GM18519 (cell line): Measurements from ENCODE around the gene CCDC85A.
"Not testable (repeated sequence)": the region's sequence is repeated elsewhere in the genome, so short reads cannot be mapped to it uniquely, and the experiment has no call there.

ENCODE experiments used
- ATAC-seq: cut with Tn5 transposase; IDR thresholded peaks from one replicate; pipeline ENCODE4 v1.9.1; 2021; ENCODE audit warnings: mild to moderate bottlenecking, moderate library complexity; ENCODE audit not compliant: unreplicated experiment, low FRiP score

The CCDC85A gene

DNA sequence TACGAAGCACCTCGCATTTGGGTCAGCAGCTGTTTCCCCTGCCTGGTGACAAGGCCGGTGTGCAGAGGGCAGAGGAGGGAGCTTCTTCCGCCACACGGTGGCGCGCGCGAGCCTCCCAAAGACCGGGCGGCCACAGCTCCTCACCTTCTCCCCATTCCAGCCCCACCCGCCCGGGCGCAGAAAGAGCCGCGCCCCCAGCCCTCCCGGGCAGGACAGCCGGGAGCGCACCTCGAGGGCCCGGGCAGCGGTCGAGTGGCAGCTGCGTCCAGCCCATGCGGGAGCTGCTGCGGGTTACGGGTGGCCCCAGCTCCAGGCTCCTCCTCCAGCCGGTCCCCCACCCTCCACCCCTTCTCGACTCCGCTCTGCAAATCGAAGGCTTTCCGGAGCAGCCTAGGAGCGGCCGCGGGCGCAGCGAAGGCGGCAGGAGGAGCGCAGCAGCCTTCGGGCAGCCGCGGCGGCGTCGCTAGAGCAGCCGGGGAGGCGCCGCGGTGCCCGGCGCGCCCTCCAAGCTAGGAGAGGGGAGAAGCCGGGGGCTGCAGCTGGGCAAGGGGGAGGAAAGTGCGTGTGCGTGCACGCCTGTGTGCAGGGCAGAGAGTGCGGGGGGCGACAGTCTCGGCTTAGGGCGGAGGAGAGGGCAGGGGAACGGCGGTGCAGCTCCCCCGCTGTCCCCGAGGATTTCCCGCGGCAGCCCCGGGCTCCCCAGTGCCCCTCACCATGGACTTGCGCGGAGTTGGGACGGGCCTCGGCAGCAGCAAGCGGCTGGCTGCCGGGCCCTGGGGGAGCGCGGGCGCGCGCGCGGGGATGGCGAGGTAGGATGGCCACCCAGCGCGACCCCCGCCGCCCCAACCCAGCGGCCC, at the start of gene CCDC85A:
Gene CCDC85A, plus strand, starts transcription at position 348 of the 857 bp plus-strand sequence. CDS start 635 bp downstream, outside the sequence.
- ATAC-seq: peak; percentile 90

DNA sequence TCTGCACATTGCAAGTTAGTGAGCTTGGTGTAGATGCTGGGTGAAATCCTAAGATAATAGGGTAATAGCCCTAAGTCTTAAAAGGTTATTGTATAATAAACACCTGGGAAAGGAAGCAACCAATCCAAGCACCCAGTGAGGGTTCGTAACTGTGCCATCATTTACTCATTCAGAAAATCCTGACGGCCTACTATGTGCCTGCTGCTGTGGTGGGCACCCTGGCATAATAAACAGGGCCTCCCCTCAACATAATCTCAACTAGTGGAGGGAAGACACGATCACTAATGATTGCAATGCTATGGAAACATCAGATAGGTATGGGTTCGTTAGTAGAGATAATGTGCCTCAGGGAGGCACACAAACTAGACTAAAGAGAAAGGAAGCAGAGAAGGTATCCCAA, 48.9 kb upstream of the CCDC85A start:
- no peak for ATAC-seq

DNA sequence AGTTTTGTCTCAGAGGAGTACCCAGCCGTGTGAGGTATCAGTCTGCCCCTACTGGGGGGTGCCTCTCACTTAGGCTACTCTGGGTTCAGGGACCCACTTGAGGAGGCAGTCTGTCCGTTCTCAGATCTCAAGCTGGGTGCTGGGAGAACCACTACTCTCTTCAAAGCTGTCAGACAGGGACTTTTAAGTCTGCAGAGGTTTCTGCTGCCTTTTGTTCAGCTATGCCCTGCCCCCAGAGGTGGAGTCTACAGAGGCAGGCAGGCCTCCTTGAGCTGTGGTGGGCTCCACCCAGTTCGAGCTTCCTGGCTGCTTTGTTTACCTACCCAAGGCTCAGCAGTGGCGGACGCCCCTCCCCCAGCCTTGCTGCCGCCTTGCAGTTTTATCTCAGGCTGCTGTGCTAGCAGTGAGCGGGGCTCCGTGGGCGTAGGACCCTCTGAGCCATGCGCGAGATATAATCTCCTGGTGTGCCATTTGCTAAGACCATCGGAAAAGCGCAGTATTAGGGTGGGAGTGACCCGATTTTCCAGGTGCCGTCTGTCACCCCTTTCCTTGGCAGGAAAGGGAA, 41.2 kb upstream of the CCDC85A start:
- not testable (repeated sequence) for ATAC-seq

DNA sequence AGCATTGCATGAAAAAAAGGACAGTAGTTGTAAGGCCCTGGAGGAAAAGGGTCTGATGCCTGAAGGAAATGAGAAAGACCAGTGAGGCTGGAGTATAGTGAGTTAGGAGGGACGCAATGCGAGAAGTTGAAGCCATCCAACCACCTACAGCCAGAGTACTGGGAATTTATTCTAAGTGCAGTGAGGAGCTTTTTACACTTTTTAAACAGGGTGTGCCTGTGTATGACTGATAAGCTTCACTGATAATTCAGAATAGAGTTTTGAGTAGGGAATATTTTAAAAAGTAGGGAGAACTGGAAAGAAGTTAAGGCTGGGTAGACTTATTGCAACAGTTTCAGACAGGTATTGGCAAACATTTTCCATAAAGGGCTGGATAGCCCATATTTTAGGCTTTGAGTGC, 35.9 kb upstream of the CCDC85A start:
- no peak for ATAC-seq

- ATAC-seq: peak; percentile 49
Observed at GRCh38 chr2:56148825-56149224, 35.0 kb upstream of the CCDC85A start.

DNA sequence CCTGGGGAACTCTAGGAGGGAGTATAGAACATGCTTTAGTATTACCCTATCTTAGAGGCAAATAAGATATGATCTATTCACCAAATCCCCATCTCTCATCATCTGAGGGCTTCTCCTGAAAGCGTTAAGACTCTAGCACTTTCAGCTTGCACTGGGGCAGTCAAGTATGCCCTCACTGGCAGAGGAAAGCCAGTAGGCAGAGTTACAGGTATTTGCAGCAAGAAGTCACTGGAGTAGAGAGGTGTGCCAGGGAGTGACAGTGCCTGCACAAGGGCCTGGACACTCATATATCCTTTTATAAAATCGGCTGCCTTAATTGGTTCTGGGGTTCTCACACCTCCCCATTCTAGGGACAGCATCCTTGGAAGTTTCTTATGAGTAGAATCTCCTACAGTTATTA, 31.9 kb upstream of the CCDC85A start:
- no peak for ATAC-seq

DNA sequence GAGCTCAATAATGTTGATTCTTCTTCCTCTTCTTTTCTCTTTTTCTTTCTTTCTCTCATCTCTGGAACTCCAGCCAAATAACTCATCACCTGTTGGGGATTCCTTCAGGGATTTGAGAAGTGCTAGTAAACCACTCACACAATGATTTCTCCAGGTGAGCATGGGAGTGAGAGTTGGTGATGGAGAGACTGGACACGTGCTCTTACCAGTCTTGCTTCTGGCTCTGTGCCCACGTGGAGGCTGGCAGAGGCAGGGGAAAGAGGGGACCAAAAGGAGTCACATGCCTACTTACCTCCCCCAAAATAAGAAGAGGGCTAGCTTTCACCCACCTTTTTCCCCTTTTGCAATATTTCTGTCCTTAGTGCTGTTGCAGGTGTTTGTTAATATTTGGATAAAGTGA, 28.6 kb upstream of the CCDC85A start:
- no peak for ATAC-seq

DNA sequence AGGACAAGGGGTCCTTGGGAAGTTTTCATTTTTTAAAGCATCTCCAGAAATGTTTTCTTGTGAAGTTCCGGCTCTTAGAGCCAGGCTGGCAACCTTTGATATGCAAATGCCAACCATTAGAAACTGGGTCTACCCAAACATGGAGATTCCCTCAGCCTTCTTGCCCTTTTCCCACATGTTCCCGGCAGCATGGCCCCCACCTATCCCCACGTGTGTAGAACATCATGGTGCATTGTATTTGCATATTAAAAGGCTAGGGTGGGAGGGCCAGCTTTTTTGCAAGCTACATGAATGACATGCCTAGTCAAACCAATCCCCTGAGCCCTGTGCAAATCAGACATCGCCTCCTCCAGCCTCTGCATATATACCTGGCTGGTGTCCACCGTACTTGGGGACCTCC, 23.9 kb upstream of the CCDC85A start:
- ATAC-seq: not testable (repeated sequence)

DNA sequence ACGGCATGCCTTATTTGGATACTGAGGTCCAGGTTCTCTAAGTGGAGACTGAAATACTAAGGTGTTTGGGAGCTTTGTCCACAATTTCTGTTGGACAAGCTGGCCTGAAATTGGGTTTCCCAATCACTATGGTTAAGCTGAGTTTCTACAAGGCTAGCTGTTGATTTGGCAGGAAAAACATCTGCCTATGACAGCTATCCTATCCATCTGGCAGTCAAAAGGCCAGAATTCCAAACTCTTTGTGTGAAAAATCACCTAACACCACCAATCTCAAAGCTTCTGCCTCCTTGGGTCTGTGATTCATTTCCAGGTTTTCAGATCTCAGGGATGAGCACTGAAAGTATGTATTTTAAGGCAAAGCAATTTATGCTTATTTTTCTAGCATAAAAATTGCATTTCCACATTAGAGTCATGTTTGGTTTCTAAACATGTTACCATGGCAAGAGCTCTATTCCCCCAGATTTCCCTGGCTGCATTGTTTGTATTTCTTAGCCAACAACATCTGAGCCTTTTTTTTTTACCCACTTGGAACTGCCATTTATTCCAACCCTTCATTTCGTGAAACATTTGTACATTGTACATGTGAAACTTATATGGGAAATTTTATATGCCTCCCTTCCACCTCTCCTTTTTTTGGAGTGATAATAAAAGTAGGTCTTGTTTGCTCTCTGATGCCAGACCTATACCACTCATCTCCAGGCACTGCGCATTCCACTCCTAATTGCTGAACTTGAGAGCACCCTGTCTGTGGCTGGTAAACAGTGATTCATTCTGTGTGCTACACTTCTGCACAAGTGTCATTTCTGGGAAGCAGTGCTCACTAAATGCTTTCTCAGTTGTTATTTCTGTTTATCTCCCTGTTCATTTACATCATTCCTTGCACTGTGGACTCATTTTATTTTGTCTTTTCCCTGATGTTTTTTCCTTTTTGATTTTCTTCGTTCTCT, 15.9 kb upstream of the CCDC85A start:
- ATAC-seq: no peak

- no peak for ATAC-seq
Observed at GRCh38 chr2:56169521-56169920, 14.3 kb upstream of the CCDC85A start.

DNA sequence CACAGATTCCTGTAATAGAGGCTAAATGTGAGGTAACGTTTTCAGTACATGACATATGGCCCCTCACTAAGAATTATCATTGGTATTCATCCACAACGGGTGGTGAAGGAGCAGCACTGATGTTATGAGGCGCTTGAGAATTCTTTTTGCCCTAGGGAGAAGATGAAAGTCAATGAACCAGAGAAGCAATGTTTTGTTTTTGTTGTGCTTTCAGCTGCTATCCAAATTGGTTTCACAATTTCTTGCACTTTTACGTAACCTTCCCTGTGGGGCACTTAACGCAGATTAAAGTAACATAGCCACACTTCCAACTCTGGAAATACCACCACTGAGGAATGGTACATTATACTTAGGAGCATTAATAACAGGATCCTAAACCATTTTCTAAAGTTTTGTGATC, 13.3 kb upstream of the CCDC85A start:
- ATAC-seq: no peak

DNA sequence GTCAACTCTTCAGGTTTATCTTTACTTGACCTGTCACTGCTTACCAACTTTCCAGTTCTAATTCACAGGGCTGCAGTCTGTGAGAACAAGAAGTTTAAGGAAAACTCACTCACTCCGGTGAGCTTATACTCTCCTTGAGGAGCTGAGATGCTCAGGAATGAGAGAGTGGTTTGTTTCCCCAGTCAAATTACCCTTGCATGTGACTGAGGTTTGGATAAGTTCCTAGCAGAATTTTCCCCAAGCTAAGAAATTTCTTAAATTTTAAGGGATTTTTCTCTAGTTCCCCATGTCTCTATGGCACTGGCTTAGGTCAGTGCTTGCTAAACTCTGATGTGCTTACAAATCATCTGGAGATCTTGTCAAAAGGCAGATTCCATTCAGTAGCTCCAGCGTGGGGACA, 12.8 kb upstream of the CCDC85A start:
- no peak for ATAC-seq

GRCh38 chr2:56175779-56176178, 8.0 kb upstream of the CCDC85A start:
- ATAC-seq: no peak

DNA sequence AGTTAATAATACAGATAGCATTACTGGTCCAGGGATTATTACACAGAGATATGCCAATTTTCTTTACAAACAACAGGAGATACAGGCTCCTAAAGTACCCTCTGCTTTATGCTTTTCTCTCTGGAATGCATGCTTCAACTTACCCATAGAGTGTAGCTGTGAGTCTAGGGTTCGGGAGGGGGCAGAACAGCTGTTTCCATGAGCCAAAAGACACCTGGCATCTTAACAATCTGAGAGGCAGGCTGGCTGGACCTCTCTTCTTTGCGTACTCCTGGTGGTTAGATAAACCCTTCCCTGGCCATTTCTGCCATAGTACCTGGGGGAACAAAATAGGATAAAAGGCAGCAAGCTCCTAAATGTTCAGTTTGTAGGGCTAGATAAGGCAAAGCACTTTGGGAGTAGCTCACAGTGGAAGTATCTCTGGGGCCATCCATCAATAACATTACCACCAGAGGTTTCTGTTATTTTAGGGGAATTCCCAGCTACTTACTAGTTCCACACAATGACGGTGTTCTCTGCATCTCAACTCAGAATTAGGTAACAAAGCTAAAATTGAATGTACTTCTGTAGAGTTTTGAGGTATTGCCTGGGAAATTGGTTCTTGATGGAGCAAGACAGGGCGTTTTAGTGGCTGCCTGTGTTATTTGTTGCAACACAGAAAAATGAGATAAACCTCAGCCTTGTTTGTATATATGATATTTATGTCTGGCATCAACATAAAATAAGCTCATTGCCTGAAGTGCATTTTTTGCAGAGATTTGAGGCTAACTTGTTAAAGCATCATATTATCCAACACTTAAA, 6.2 kb upstream of the CCDC85A start:
- ATAC-seq: peak; percentile 89

DNA sequence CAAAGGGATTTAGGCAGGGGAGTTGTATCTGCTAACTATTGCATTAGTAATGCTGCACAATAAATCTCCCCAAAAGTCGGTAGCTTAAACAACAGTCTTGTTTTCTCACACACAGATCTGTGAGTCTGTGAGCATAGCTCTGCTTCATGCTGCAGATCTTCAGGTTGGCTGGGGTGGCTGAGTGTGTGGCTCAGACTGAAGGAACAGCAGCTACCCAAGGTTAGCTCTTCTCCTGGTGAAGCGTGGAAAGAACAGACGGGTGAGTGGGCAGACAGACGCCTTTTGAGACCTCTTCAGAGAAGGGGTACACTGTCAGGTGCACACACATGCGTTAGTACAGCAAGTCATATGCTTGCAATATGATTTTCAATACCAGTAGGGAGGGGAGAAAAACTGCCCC, 3.9 kb upstream of the CCDC85A start:
- ATAC-seq: no peak

DNA sequence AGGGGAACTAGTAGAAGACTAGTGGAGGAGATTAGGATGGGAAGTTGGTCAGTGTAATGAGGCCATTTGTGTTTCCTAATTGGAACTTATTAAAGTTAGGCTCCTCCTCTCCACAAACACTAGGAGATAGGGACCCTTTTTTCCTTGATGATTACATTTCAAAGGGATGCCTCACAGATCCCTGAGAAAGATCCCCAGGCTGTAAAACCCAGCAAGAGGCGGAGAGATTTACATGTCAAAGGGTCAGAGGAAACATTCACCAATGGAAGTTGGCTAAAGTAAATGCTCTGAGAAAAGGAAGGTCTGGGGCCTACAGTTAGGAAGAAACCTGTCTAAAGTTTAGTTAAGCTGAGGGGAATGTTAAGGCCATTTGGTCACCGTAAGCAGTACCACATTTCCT, 1.4 kb upstream of the CCDC85A start:
- ATAC-seq: no peak

DNA sequence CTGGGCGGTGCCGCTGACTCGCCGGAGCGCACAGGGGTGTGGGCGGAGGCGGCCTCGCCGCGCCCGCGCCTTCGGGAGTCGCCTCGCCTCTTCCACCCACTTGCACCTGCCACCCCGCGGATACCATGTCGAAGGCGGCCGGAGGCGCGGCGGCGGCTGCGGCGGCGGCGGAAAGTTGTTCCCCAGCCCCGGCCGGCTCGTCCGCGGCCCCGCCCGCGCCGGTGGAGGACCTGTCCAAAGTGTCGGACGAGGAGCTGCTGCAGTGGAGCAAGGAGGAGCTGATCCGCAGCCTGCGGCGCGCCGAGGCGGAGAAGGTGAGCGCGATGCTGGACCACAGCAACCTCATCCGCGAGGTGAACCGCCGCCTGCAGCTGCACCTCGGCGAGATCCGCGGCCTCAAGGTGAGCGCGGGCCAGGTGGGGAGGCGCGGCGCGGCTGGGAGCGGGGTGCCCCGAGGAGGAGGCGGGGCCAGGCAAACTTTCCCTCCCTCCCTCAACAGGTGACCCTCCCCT, 766 bp downstream of the CCDC85A start:
- ATAC-seq: no peak

DNA sequence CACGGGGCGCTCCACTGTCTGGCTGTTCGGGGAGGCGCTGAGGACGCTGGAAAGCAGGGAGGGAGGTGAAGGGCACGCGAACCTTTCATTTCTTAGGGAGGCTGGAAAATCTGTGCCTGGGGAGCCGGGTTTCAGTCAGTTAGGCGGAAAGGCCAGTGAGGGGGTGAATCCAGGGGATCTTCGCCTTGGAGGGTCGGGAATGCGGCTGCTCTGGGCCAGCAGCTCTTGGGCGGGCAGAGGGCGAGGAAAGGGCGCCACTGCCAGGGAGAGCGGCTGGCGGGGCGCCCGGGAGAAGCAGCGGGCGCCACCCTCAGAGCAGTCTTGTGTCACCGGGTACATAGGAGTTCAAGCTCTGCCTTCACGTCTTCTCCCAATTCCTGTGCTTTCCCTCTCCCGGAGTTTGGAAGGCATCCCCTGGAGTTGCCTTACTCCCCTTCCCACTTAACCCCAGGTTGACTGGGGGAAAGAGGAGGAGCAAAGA, 1.4 kb downstream of the CCDC85A start:
- no peak for ATAC-seq

GRCh38 chr2:56185582-56186046, 1.8 kb downstream of the CCDC85A start:
- ATAC-seq: no peak

- no peak for ATAC-seq
Observed at GRCh38 chr2:56191617-56192016, 7.8 kb downstream of the CCDC85A start.
